Activated gamma-delta T cell treated with Interleukin-2 at 50 U/mL for 16 hours (primary cell): ENCODE results near the gene RPL5.

ENCODE experiments used
- DNase-seq: peaks from one replicate; pipeline ENCODE4 v3.0.0-alpha.2; 2020

The RPL5 gene

GRCh38 chr1:92858564-92859399 is 26.9 kb downstream of the RPL5 start:
- DNase-seq = peak; percentile 46

GRCh38 chr1:92859400-92860039 is 27.7 kb downstream of the RPL5 start:
- no peak for DNase-seq

- no peak for DNase-seq
Measured at GRCh38 chr1:92862605-92863004, 30.8 kb downstream of the RPL5 start.

GRCh38 chr1:92864131-92864530 is 32.3 kb downstream of the RPL5 start:
- DNase-seq = no peak

GRCh38 chr1:92870591-92870990 is 38.8 kb downstream of the RPL5 start:
- no peak for DNase-seq

GRCh38 chr1:92872719-92873118 is 40.9 kb downstream of the RPL5 start:
- DNase-seq = no peak

- no peak for DNase-seq
Measured at GRCh38 chr1:92874987-92875386, 43.1 kb downstream of the RPL5 start.

- no peak for DNase-seq
Measured at GRCh38 chr1:92876351-92876750, 44.5 kb downstream of the RPL5 start.

GRCh38 chr1:92877081-92877711 is 45.4 kb downstream of the RPL5 start:
- no peak for DNase-seq

GRCh38 chr1:92877792-92878191 is 46.0 kb downstream of the RPL5 start:
- DNase-seq = no peak

GRCh38 chr1:92879316-92879968 is 47.6 kb downstream of the RPL5 start:
- no peak for DNase-seq

- no peak for DNase-seq
Measured at GRCh38 chr1:92881391-92881790, 49.6 kb downstream of the RPL5 start.

- DNase-seq = peak; percentile 59
Measured at GRCh38 chr1:92882819-92883218, 51.0 kb downstream of the RPL5 start.

- DNase-seq = no peak
Measured at GRCh38 chr1:92883297-92883696, 51.5 kb downstream of the RPL5 start.

- no peak for DNase-seq
Measured at GRCh38 chr1:92884195-92884594, 52.4 kb downstream of the RPL5 start.

- no peak for DNase-seq
Measured at GRCh38 chr1:92886886-92887419, 55.1 kb downstream of the RPL5 start.

- no peak for DNase-seq
Measured at GRCh38 chr1:92887465-92887864, 55.6 kb downstream of the RPL5 start.
